HG03280 (cell line): ENCODE data around the gene SEMA6B.
"Not testable (repeated sequence)": the region's sequence is repeated elsewhere in the genome, so short reads cannot be mapped to it uniquely, and the experiment has no call there.

Source experiments
- ATAC-seq: cut with Tn5 transposase; IDR thresholded peaks from one replicate; pipeline ENCODE4 v1.9.1; 2021; ENCODE audit warnings: mild to moderate bottlenecking, moderate library complexity; ENCODE audit not compliant: unreplicated experiment

The SEMA6B gene

GRCh38 chr19:4576016-4576933 lies 16.8 kb upstream of the SEMA6B start:
- no peak for ATAC-seq

- no peak for ATAC-seq
Measured at GRCh38 chr19:4575267-4576015, 16.0 kb upstream of the SEMA6B start.

GRCh38 chr19:4573682-4574081 lies 14.2 kb upstream of the SEMA6B start:
- ATAC-seq, result no peak

DNA sequence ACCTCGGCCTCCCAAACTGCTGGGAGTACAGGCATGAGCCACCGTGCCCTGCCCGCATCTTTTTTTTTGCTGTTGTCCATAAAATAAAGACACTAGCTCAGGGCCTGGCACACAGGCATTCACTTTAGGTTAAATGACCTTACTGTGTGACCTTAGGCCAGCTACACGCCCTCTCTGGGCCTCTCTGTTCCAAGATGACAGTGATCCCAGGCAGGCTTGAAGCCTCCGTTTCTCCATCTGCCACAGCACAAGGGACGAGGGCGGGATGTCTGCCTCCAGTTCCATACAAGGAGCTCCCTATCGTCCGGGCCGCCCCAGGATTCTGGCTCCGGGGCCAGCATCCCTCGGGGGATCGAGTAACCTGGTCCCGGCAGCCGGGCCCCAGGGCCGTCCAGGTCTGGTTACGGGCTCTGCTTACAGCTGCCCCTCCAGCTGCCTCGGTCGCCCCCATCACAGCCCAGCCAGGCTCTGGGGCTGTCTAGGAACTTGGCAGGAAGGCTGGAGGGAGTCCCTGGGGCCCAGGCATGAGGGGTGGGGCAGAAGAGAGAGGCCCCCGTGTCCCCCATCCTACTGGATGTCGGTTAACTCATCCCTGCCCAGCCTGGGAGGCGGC lies 11.9 kb upstream of the SEMA6B start:
- ATAC-seq, result no peak

DNA sequence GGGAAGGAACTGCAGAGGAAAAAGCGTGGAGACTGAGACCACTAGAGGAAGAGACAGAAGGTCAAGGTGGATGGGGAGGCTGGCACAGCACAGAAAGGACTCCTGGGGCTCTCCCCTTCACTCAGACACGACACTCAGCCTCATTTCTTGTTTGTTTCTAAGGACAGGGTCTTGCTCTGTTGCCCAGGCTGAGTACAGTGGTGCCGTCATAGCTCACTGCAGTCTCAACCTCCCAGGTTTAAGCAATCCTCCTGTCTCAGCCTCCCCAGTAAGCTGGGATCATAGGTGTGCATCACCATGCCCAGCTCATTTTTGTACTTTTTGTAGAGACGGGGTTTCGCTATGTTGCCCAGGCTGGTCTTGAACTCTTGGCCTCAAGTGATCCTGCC lies 11.4 kb upstream of the SEMA6B start:
- no peak for ATAC-seq

DNA sequence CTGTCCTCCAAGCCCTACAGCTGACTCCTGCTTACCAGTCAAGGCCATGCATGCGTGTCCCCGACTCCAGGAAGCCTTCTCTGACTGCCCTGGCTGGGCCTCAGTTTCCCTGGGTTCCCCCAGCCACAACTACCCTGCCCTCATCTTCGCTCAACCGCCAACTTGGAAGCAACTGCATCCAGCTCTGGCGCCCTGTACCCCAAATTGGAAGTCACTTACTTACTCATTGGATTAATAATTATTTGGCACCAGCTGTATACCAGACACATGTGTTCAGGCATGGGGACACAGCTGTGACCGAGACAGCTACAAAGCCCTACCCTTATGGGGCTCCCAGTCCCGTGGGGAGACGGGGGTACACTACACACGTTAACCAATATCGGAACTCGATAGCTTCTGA lies 10.9 kb upstream of the SEMA6B start:
- no peak for ATAC-seq

DNA sequence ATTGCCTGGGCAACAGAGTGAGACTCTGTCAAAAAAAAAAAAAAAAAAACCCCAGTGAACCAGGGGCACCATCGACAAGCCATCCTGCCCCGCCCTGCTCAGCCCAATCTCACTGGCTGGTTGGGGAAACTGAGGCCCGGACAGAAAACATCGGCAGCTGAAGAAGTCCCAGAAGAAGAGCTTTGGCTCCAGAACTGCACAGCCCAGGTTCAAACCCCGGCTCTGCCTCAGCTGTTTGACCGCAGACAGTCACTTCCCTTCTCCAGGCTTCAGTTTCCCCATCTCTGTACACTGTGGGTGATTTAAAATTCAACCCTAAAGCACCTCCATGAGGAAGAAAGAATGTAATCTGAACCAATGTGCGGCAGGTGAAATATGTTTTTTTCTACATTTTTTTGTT lies 9.4 kb upstream of the SEMA6B start:
- ATAC-seq, result no peak

- ATAC-seq, result no peak
Measured at GRCh38 chr19:4567584-4568071, 8.1 kb upstream of the SEMA6B start.

DNA sequence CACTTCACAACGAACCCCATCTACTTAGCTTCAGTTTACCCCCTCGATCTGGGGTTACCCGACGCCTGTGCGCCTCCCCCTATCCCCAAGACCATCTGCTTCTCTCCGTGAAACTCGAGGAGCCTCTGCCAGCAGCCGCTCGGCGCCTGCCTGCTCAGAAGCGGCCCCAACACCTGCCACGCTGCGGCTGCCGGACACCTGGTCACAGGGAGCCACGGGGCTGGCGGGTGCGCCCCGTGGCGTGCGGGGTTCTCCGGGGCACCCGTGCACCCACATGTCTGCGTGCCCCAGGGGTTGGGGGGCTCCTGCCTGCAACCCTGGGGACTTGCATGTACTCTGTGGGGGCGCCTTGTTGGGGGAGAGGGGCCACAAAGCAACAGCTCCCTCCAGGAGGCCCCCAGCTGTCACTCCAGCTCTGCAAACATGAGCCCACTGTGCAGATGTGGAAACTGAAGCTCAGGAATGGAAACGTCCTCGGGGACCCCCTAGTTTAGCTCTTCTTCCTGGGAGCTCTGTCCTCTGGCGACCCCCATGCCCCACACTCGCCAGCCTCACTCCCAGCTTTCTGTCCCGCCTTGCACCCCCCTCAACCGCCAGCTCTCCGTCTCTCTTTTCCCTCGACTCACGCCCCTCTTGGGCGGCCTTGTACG lies 7.0 kb upstream of the SEMA6B start:
- ATAC-seq, result no peak

DNA sequence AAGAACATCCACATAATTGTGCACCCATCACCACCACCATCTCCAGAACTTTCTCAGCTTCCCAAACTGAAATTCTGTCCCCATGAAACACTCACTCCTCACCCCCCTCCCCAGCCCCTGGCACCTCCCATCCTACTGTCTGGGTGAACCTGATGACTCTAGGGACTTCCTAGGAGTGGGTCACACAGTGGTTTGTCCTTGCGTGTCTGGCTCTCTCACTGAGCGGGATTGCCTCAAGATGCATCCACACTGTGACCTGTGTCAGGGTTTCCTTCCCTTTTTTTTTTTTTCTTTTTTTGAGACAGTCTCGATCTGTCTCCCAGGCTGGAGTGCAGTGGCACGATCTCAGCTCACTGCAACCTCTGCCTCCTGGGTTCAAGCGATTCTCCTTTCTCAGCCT lies 4.1 kb upstream of the SEMA6B start:
- not testable (repeated sequence) for ATAC-seq

- ATAC-seq, result not testable (repeated sequence)
Measured at GRCh38 chr19:4562085-4562484, 2.6 kb upstream of the SEMA6B start.

- no peak for ATAC-seq
Measured at GRCh38 chr19:4557971-4558941, 1.2 kb downstream of the SEMA6B start.

- ATAC-seq, result no peak
Measured at GRCh38 chr19:4557144-4557970, 2.1 kb downstream of the SEMA6B start.

DNA sequence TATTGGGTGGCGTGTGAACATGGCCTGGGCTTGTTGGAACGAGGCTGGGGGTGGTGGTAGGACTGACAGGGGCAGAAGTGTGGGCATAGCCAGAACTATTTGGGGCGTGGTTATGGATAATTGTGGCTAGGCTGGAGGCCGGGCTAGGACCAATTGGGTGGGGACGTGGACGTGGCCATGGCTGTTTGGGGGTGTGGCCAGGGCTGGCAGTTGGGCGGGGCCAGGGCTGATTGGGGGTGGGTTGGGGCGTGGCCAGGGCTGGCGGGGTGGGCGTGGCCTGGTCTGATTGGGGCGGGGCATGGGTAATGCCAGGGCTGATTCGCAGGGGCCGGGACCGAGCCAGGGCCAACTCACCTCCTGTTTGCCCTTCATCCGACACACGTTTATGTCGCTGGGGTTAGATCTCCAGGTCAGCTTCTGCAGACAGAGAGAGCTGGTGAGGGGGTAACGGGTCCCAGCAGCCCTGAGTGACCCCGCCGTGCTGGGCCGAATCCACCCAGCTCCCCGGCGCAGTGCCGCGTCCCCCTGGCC lies 2.8 kb downstream of the SEMA6B start:
- ATAC-seq, result no peak

DNA sequence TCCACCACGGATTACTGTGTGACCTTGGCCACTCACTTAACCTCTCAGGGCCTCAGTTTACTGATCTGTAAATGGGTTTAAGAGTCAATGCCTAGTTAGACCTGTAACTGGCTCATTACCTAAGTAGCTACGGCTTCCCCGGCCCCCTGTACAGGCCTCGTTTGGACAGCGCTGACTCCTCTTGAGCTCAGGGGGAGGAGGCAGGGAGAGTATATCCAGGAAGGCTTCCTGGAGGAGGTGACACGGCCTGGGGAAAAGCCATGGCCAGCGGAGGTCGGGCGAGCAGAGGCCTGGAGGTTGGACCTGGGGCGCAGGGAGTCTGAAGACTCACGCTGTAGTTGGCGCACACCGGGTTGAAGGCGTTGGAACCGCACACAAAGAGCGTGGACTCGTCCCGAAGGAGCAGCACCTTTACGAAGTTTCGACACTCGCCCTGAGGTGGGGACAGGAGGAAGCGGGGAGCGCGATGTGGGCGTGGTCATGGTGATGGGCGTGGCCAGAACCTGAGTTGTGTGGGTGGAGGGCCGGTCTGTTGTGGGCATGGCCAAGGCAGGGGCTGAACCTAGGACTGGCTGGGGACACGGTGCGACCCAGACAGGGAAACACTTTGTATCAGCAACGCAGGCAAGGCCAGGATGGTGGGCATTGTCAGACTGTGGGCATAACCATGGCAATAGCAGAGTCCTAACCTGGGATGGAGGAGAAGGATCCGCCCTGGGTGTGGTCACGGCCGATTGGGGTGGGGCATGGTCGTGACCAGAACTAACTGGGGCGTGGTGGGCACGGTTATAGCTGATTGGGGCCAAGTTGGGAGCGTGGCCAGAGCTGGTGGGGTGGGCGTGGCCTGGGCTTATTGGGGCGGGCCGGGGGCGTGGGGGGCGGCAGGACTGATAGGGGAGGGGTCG lies 3.6 kb downstream of the SEMA6B start:
- ATAC-seq, result no peak

DNA sequence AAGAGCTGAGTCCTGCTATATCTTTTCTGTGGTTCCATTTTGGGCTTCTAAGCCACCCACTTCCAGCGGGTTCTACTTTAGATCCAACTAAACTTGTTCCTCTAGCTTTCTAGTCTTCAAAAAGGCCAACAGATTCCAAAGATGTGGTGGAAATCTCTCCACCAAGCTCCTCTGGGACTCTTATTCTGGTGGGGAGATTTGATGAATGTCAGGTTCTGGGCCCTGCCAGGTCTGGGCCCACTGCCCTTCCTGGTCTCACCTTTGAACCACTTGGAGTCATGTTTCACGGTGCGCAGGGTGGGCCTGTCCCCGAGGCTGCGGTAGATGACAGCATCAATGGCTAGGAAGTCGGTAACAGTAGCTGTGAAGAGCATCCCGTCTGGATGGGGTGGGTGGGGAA lies 4.8 kb downstream of the SEMA6B start:
- no peak for ATAC-seq

- ATAC-seq, result no peak
Measured at GRCh38 chr19:4553775-4554174, 5.7 kb downstream of the SEMA6B start.
